Endothelial cell of umbilical vein (primary cell): ENCODE data around the gene ATP5MC2.

Experiments
- CTCF ChIP-seq, 2 donors: IDR thresholded peaks; 1 replicate in 1 of 2; 2 replicates in 1 of 2; pipeline ENCODE4 v1.5.1; 2011; ENCODE audit warnings: low read length in 2 of 2, mild to moderate bottlenecking in 2 of 2, moderate library complexity in 2 of 2, control low read depth in 1 of 2, inconsistent platforms in 1 of 2, low read depth in 1 of 2; ENCODE audit not compliant: insufficient read depth in 1 of 2; ENCODE audit errors: extremely low read depth in 1 of 2
- EZH2 ChIP-seq: IDR thresholded peaks from 2 replicates; pipeline ENCODE4 v1.6.1; 2012; ENCODE audit warnings: borderline replicate concordance, low read depth, mild to moderate bottlenecking, moderate library complexity, low read length, inconsistent platforms; ENCODE audit not compliant: severe bottlenecking
- JUN ChIP-seq: IDR thresholded peaks from 2 replicates; pipeline ENCODE4 v1.6.1; 2011; ENCODE audit warnings: borderline replicate concordance, low read depth; ENCODE audit not compliant: insufficient read length, insufficient read depth
- MAX ChIP-seq: IDR thresholded peaks from 2 replicates; pipeline ENCODE4 v1.6.1; 2011; ENCODE audit not compliant: insufficient read depth, insufficient read length
- POLR2A ChIP-seq: IDR thresholded peaks from 2 replicates; pipeline ENCODE4 v1.6.1; 2012; ENCODE audit warnings: low read depth, mild to moderate bottlenecking, control low read depth, low read length
- POLR2AphosphoS5 ChIP-seq: IDR thresholded peaks from 2 replicates; pipeline ENCODE4 v1.6.1; 2012; ENCODE audit warnings: low read depth, mild to moderate bottlenecking, control low read depth, low read length, moderate library complexity; ENCODE audit not compliant: insufficient read depth

- TF ChIP-seq POLR2A (no peak), CTCF (IDR thresholded peaks at IDR 0.05; ENCODE audit: extremely low read depth in 1 of 2, insufficient read depth in 1 of 2, low read depth in 1 of 2, low read length in 2 of 2) (no peak), EZH2 (no peak), MAX (no peak), POLR2AphosphoS5 (no peak), JUN (no peak)
These were observed 33.8 kb upstream of the ATP5MC2 start for GRCh38 chr12:53709671-53710070.
